WERI-Rb-1 (cell line): ENCODE measurements around the gene SRGAP1.

ENCODE experiments used
- DNase-seq: peaks from one replicate; pipeline ENCODE4 v3.0.0-alpha.2; 2020
- H3K27ac ChIP-seq: fragments of 250-450 bp; sonication (Bioruptor Pico); 2 replicates; pipeline ENCODE4 v1.5.1; 2020; ENCODE audit warnings: mild to moderate bottlenecking, moderate library complexity
- H3K27me3 ChIP-seq: fragments of 250-450 bp; sonication (Bioruptor Pico); 2 replicates; pipeline ENCODE4 v1.5.1; 2021; ENCODE audit warnings: mild to moderate bottlenecking, low read depth, moderate library complexity; ENCODE audit not compliant: insufficient read depth, severe bottlenecking
- H3K36me3 ChIP-seq: fragments of 250-450 bp; sonication (Bioruptor Pico); 2 replicates; pipeline ENCODE4 v1.5.1; 2020; ENCODE audit warnings: mild to moderate bottlenecking, moderate library complexity
- H3K4me3 ChIP-seq: 2 replicates; pipeline ENCODE4 v1.5.1; 2011; ENCODE audit warnings: low read depth, mild to moderate bottlenecking, control low read depth, low read length
- H3K9me3 ChIP-seq: fragments of 250-450 bp; sonication (Bioruptor Pico); 2 replicates; pipeline ENCODE4 v1.5.1; 2021; ENCODE audit warnings: mild to moderate bottlenecking, moderate library complexity; ENCODE audit not compliant: severe bottlenecking
- TF ChIP-seq, protein P1 (sequence below): IDR thresholded peaks from 2 replicates; pipeline ENCODE4 v1.5.1; 2011; ENCODE audit warnings: low read depth, mild to moderate bottlenecking, control low read depth, inconsistent platforms, low read length

Gene SRGAP1

DNA sequence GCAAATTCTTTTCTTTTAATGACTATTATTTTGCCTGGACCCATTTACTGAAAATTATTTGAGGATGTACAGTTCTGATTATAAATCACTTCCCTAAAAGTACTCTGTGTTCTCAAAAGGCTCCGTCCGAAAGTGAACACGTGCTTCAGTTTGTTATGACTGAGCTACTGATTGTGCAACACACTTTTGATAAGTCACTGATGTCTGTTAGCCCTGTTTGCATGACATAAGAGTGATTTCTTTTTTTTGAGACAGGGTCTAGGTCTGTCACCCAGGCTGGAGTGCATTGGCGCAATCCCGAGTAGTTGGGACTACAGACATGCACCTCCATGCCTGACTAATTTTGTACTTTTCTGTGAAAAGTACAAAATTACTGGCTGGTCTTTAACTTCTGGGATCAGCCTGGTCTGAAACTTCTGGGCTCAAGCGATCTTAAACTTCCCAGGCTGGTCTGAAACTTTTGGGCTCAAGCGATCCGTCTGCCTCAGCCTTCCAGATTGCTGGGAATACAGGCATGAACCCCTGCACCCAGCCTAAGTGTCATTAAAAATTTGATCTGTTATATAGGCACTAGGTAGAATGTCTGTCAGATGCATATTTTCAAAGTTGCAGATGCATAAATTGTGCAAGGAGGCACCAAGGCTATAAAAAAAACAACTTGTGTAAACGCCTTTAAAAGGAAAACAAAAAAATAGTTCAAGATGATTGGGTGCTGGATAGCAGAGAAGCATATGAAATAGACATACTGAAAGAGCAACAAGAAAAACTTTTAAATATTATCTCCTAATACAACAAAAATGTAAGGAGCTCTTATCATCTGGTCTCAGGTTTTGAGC is 111.5 kb downstream of the SRGAP1 start:
- H3K4me3 ChIP-seq = no peak overlapping the region
- DNase-seq = no peak
- no peak overlapping the region for H3K27ac ChIP-seq
- no peaks in the 10 kb centered on the region for H3K27me3 ChIP-seq
- TF ChIP-seq, protein P1, sequence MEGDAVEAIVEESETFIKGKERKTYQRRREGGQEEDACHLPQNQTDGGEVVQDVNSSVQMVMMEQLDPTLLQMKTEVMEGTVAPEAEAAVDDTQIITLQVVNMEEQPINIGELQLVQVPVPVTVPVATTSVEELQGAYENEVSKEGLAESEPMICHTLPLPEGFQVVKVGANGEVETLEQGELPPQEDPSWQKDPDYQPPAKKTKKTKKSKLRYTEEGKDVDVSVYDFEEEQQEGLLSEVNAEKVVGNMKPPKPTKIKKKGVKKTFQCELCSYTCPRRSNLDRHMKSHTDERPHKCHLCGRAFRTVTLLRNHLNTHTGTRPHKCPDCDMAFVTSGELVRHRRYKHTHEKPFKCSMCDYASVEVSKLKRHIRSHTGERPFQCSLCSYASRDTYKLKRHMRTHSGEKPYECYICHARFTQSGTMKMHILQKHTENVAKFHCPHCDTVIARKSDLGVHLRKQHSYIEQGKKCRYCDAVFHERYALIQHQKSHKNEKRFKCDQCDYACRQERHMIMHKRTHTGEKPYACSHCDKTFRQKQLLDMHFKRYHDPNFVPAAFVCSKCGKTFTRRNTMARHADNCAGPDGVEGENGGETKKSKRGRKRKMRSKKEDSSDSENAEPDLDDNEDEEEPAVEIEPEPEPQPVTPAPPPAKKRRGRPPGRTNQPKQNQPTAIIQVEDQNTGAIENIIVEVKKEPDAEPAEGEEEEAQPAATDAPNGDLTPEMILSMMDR = no peak
- no peaks in the 10 kb centered on the region for H3K36me3 ChIP-seq
- H3K9me3 ChIP-seq = no peaks in the 10 kb centered on the region

DNA sequence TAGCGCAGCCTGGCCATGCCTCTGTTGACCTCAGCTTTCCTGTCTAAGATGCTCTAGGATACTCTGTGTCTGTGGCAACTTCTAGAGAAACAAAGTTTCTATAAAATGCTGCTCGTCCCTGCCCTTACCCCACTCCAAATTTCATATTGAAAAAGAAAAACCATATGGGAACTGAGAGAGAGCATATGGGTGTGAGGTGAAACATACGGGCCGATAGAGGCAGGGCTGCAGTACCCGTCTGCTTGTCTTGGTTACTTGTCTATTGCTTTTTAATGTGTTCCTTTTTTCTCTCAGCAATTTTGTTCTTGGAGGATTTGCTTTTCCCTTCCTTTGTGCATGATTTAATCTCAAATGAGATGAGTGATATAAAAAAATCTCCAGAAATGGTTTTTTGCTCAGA is 113.0 kb downstream of the SRGAP1 start:
- TF ChIP-seq, protein P1 = no peak
- H3K27ac ChIP-seq = no peak overlapping the region
- no peak for DNase-seq
- no peaks in the 10 kb centered on the region for H3K9me3 ChIP-seq
- H3K27me3 ChIP-seq = no peaks in the 10 kb centered on the region
- H3K36me3 ChIP-seq = no peaks in the 10 kb centered on the region
- no peak overlapping the region for H3K4me3 ChIP-seq

DNA sequence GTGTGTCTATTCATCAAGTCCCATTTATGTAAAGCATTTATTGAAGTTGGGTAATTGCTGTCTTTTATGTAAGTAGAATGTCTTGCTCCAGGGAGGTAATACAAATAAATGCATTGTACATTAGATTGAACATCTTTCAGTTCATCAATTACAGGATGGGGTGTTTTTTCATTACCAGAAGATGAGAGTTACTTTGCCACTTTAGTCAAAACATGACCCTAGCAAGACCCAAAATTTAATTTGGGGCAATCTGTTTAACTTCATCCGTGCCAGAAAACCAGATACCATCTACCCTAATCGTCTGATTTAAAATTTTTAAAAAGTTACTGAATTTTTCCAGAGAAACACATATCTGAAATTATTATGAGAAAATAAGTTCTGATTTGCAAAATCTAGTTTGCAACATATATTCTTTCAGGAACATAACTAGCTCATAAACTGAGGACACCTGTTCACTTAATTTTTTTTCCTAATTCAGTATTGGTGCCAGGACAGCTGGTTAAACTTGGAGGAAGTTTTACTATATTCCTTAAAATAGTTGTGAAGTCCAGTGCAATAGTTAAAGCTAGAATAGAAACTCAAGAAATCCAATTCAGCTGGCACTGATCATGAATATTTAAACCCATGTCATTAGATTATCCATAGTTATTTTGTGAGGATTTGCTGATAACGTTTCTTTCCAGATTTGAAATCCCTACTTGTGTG is 114.5 kb downstream of the SRGAP1 start:
- TF ChIP-seq, protein P1 = no peak
- no peak for DNase-seq
- no peaks in the 10 kb centered on the region for H3K36me3 ChIP-seq
- no peaks in the 10 kb centered on the region for H3K9me3 ChIP-seq
- H3K27ac ChIP-seq = no peak overlapping the region
- no peaks in the 10 kb centered on the region for H3K27me3 ChIP-seq
- no peak overlapping the region for H3K4me3 ChIP-seq

DNA sequence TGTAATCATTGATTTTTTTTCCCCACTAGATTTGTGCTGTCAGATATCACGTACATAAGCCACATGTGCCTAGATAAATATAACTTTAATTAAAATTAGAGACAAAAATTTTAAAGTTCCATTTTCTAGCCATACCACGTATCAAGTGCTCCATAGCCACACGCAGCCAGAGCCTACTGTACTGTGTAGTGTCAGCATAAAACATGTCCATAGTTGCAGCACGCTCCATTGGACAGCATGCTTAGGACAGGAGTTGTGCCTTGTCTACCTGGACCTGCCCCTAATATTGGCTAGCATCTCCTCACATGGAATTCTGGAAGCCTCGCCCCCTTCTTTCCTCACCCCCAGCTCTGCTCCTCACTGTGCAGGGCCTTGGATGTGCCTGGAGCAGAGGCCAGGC is 116.5 kb downstream of the SRGAP1 start:
- Histone ChIP-seq H3K9me3 (no peaks in the 10 kb centered on the region), H3K27ac (no peak overlapping the region), H3K36me3 (no peaks in the 10 kb centered on the region), H3K27me3 (no peaks in the 10 kb centered on the region), H3K4me3 (no peak overlapping the region)
- DNase-seq = no peak
- TF ChIP-seq, protein P1 = no peak

DNA sequence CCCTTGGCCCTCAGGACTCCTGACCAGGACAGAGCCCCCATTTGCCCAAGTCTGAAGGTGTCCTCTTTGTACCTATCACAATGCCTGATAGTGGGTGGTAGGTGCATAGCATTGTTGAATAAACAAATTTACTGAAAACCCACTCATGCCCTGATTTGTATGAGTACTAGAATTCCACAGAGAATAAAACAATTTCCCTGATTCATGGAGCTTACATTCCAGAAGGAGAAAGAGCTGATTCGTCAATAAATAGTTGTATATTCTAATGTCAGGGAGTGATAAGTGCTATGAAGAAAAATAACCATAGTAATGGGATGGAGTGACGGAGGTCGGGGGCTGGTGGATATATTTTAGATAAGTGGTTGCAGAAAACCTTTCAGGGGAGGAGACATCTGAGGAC is 117.0 kb downstream of the SRGAP1 start:
- Histone ChIP-seq H3K9me3 (no peaks in the 10 kb centered on the region), H3K36me3 (no peaks in the 10 kb centered on the region), H3K4me3 (no peak overlapping the region), H3K27me3 (no peaks in the 10 kb centered on the region), H3K27ac (no peak overlapping the region)
- TF ChIP-seq, protein P1 = no peak
- DNase-seq = no peak
